Measurements from ENCODE around the gene HIVEP3.
A peak's percentile ranks its signal among the peaks of the same experiment; 100 is the strongest.

Gene HIVEP3

DNA sequence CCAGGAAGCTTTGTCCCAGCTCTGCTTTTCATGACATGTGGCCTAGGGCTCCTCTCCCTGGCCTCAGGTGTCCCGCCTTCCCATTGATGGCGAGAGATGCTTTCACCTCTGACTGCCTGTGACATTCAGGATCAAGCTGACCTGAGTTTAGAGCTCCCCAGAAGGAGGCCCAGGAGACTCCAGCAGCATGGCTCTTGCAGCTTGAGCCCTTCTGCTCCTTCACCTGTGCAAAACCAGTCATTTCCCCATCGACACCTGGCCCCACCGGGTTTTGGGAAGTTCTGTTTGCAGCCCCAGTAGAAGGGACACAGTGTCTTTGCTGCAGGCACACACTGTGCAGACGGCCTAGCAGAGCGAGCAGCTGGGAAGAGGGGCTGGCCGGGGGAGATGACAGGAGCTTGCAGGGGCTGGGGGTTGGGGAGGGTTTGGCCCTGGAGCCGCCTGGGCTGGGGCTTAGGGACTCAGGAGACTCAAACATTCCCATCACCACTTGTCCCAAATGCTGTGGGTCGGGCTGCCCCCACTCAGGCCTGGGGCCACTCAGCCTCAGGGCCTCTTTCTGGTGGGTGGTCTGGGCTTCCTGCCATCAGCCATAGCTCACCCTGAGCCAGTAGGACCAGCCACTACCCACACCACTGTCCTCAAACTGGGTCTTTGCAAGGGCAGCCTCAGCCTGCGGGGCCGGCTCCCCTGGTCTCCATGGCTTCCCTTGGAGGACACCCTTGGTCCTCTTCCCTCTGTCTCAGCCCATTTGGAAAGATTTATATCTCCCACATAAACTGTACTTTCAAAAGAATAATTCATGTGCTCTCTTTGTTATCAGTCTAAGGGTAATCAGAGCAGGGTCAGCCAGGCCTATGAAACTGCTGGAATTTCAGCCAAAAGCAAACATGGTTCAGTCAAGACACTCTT lies 430.4 kb downstream of the HIVEP3 start:
- FAIRE-seq, result no peak

- FAIRE-seq, result no peak
Observed at GRCh38 chr1:41487126-41488039, 431.3 kb downstream of the HIVEP3 start.

- FAIRE-seq, result peak; percentile 96
Observed at GRCh38 chr1:41486371-41487125, 432.2 kb downstream of the HIVEP3 start.

DNA sequence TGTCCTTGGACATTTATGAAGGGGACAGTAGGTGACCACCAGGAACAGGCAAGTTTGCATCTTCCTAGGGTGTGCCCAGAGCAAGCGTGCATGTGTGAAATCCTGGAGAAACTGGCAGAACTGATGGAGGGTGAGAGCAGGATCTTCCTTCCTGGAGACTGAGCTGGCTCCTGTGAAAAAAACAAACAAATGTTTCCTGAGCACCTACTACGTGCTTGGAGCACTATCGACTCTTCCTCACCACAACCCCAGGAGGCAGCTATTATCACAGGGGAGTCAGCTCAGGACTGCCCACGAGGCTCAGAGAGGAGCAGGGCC lies 432.7 kb downstream of the HIVEP3 start:
- FAIRE-seq, result no peak

DNA sequence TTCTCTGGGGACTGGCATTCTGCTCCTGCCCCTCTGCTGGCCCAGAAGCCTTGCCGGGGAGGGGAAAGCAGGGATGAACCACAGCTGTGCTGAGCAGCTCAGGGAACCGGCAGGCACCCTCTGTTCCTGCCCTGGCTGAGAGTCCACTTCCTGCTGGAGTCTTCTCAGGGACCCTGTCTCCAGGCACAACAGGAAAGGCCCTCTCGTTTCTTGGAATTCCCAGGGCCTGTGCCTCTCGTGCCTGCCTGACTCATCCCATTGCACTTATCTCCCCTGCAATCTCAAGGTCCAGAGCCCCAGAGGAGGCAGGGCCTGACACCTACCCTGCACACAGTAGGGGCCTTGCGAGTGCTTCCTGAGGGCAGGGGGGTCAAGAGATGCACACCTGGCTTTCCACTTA lies 433.1 kb downstream of the HIVEP3 start:
- FAIRE-seq, result no peak

DNA sequence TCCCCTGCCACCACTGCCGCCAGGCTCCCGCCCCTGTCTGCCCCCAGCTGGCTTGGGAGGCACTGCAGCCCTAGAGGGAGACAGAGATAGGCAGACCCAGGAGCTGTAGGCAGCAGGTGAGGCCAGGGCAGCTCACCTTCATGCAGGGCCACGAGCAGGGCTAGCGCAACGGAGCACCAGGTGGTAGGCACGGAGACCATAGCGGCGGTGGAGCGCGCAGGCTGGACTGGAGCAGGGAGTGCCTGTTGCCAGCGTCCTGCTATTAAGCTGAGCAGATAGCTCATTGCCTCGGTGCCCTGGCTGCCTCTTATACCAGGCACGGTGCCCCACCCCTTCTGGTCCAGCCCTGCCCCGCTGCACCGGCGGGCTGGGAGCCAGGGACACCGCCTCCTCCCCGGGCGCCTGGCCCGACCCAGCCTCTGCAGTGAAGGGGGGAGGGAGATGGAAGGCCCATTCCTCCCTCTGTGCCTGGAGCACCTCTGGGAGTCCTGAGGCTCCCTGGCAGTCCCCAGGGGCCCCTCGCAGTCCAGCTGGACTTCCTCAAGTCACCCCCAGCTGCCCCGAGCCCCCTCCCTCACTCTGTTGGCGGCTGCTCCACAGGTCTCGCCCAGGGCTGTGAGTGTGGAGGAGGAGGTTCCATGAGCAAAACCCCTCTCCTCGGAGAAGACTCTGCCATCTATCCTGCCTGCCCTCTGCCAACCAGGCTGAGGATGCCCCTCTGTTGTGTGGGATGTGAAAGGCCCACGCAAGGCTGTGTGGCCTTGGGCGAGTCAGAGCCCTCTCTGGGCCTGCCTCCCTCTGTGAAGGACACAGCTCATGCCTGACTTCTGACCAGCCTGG lies 434.1 kb downstream of the HIVEP3 start, which contains the start of gene EDN2:
TSS of gene EDN2 (minus strand) at position 282 of the 840 bp plus-strand sequence. CDS start at position 200, 82 bp downstream.
- FAIRE-seq, result no peak

- FAIRE-seq, result no peak
Observed at GRCh38 chr1:41483960-41484401, 434.7 kb downstream of the HIVEP3 start.

DNA sequence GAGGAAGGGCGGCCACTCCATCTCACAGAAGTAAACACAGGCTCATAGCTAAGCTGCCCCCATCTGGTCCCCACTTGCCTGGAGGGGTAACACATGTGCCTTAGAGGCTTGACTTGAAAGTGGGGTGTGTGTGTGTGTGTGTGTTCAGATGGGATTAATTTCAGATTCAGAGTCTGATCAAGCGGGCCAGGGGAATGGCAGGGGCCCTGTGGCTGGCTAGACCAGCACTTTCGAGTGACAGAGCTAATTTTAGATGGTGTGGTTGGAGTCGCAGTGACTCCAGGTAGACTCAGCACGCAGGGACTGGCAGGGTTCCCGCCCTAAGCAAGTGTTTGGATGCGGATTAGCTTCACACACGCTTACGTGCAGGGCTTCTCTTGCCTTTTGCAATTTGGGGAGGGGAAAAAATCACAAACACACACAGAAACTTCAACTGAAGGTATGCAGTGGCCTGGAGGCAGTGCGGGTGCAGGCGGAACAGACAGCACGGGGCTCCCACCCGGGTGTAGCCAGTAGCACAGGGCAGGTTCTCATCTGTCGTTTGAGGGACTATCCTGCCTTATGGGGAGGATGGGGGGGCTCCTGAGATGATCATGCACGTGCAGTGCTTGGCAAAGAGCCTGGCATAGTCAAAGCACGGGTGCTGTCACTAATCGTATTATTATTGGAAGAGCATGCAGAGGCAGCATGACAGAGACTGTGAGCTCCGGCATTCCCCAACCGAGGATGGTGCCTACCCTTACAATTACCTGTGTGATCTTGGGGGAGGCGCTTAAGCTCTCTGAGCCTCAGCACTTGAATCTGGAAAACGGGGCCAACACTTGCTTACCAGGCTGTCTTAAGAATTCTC lies 435.5 kb downstream of the HIVEP3 start:
- FAIRE-seq, result no peak

GRCh38 chr1:41482001-41482765 lies 436.5 kb downstream of the HIVEP3 start:
- FAIRE-seq, result no peak

DNA sequence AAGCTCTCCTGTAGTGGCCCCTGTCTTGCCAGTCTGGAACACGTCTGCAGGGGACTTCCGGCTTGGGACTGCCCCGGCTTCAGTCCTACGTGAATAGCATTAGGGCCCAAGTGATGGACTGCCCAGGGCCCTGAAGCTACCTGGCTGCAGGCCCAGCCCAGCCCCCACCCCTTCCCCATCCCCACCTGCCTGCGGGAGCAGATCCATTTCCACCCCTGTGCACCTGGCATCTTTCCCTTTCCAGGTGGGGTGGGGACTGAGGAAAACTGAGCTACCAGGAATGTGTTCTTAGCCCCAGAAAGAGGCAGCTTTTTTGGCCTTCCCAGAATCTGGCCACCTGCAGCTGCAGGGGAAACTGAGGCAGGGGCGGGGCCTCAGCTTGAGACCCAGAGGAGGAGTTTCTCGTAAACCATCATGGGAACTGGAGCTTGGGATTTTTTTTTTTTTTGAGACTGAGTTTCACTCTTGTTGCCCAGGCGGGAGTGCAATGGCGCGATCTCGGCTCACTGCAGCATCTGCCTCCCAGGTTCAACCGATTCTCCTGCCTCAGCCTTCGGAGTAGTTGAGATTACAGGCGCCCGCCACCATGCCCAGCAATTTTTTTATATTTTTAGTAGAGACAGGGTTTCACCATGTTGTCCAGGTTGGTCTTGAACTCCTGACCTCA lies 437.5 kb downstream of the HIVEP3 start:
- FAIRE-seq, result no peak

DNA sequence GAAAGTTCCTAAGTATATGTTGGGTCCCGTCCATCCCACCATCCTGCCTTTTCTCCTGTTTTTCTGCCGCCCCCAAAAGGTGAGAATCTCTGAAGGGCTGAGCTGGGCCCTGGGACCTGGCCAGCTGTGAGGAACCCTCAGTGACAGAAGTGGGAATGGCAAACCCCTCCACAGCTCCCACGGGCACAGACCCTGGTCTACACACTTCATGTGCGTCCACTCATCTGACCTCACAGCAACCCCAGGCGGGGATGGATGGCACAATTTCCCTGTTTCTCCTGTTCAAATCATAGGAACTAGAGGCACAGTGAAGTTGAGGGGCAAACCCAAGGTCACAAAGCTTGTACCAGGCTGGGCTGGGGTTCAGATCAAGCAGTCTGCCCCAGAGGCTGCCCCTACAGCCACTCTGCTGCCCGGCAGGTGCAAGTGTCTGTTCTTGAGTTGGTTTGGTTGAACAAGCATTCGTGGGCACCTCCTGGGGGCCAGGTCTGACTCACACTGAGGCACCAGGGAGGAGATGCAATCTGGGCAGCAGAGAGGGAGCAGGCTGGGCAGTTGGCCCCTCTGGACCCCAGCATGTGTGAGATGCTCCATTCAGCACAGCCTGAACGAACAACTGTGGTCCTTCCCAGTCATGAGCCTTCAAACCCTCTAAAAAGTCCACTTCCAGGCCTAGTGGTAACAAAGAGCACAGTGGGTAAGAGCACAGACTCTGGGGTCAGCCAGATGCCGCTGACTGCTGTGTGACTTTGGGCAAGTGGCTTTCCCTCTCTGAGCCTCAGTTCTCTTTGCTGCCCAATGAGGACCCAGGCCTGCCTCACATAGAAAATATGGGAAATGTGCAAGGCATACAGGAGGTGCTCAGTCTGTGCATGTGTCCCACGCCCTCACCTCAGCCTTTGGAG lies 438.3 kb downstream of the HIVEP3 start:
- no peak for FAIRE-seq

DNA sequence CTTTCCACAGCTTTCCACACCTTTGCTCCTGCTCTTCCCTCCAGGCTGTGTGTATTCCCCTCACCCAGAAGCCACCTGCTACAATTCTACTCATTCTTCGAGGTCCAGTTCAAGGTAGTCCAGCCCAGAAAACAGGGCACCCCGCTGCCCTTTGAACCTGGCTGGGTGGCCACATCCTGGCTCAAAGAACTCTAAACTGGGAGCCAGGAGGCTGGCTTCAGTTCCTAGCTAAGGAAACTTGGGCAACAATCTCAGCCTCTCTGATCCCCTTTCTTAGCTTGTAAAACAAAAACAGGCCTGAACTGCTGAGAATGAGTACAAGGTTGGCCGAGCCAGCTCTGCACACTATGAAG lies 438.9 kb downstream of the HIVEP3 start:
- no peak for FAIRE-seq

- FAIRE-seq, result no peak
Observed at GRCh38 chr1:41479000-41479807, 439.5 kb downstream of the HIVEP3 start.

GRCh38 chr1:41478118-41478748 lies 440.5 kb downstream of the HIVEP3 start:
- no peak for FAIRE-seq

DNA sequence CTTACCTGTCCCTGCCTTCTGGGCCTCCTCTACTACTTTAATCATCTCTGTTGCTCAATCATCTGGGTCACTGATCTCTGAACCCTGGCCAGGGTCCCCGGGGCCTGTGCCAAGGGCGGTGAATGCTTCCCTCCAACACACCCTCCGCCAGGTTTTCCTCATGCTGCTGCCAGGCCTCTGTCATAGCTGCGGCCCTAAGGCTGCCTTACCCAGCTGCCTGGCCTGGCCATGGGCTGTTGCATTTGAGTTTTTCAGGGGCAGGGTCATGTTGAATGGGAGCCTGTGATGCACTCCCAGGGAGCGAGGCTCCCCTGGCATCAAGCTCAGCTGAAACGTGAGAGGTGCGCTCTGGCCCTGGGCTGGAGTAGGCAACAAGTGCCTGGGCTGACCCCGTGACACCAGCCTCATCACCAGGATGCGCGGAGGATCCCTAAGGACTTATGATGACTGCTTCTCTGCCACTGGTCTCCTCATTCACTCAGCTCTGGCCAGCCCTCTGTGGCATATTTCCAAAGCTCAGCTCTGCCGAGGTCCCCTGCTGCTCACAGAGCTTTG lies 441.8 kb downstream of the HIVEP3 start:
- no peak for FAIRE-seq

- no peak for FAIRE-seq
Observed at GRCh38 chr1:41475859-41476567, 442.7 kb downstream of the HIVEP3 start.
